MM.1S (cell line): ENCODE data around the gene SERPINA4.

Experiments
- DNase-seq: peaks from one replicate; pipeline ENCODE4 v3.0.0-alpha.2; 2015
- H2AFZ ChIP-seq: fragments of 300-600 bp; sonication (generic); 2 replicates; pipeline ENCODE4 v1.6.0; 2016; ENCODE audit warnings: antibody characterized with exemption, low read length
- H3F3A ChIP-seq: fragments of 300-600 bp; sonication (generic); 2 replicates; pipeline ENCODE4 v1.6.1; 2016; ENCODE audit warnings: mild to moderate bottlenecking, antibody characterized with exemption, low read length, moderate library complexity, mixed read lengths; ENCODE audit not compliant: insufficient read depth
- H3K27ac ChIP-seq: fragments of 300-600 bp; sonication (generic); 2 replicates; pipeline ENCODE4 v1.5.1; 2016; ENCODE audit warnings: mild to moderate bottlenecking, low read length
- H3K27me3 ChIP-seq: fragments of 300-600 bp; sonication (generic); replicated peaks from 2 replicates; pipeline ENCODE4 v1.6.0; 2016; ENCODE audit warnings: low read length; ENCODE audit not compliant: insufficient read depth
- H3K36me3 ChIP-seq: fragments of 300-600 bp; sonication (generic); replicated peaks from 2 replicates; pipeline ENCODE4 v1.6.1; 2016; ENCODE audit warnings: mild to moderate bottlenecking, low read length, mixed read lengths; ENCODE audit not compliant: insufficient read depth
- H3K4me1 ChIP-seq: fragments of 300-600 bp; sonication (generic); 2 replicates; pipeline ENCODE4 v1.6.1; 2016; ENCODE audit warnings: low read length, mixed read lengths
- H3K4me2 ChIP-seq: fragments of 300-600 bp; sonication (generic); 2 replicates; pipeline ENCODE4 v1.6.0; 2016; ENCODE audit warnings: low read depth, low read length
- H3K4me3 ChIP-seq: fragments of 300-600 bp; sonication (generic); 2 replicates; pipeline ENCODE4 v1.5.1; 2016; ENCODE audit warnings: low read length, mixed read lengths
- H3K79me2 ChIP-seq: fragments of 300-600 bp; sonication (generic); 2 replicates; pipeline ENCODE4 v1.6.1; 2016; ENCODE audit warnings: mixed run types, low read length, mixed read lengths
- H3K9ac ChIP-seq: fragments of 300-600 bp; sonication (generic); 2 replicates; pipeline ENCODE4 v1.6.1; 2016; ENCODE audit warnings: low read length, mixed read lengths
- H3K9me2 ChIP-seq: fragments of 300-600 bp; sonication (generic); replicated peaks from 2 replicates; pipeline ENCODE4 v1.6.1; 2016; ENCODE audit warnings: mild to moderate bottlenecking, low read length, mixed read lengths; ENCODE audit not compliant: insufficient read depth
- H3K9me3 ChIP-seq: fragments of 300-600 bp; sonication (generic); replicated peaks from 2 replicates; pipeline ENCODE4 v1.6.1; 2016; ENCODE audit warnings: mild to moderate bottlenecking, low read length, mixed read lengths; ENCODE audit not compliant: insufficient read depth
- H4K20me1 ChIP-seq: fragments of 300-600 bp; sonication (generic); 2 replicates; pipeline ENCODE4 v1.6.1; 2016; ENCODE audit warnings: mild to moderate bottlenecking, low read length, moderate library complexity, mixed read lengths; ENCODE audit not compliant: insufficient read depth
- EZH2 ChIP-seq: fragments of 300-600 bp; sonication (generic); optimal IDR thresholded peaks from 2 replicates; pipeline ENCODE3; 2017; ENCODE audit warnings: low read depth, mild to moderate bottlenecking, antibody characterized with exemption, low read length, mixed read lengths
- EZH2phosphoT487 ChIP-seq: fragments of 300-600 bp; sonication (generic); IDR thresholded peaks from 2 replicates; pipeline ENCODE4 v1.6.1; 2018; ENCODE audit warnings: antibody characterized with exemption, low read length
- TF ChIP-seq, protein P1 (sequence below): fragments of 300-600 bp; sonication (generic); IDR thresholded peaks from 2 replicates; pipeline ENCODE4 v1.5.1; 2016; ENCODE audit warnings: antibody characterized with exemption, low read length, mixed read lengths

The SERPINA4 gene

GRCh38 chr14:94571950-94572349, 10.7 kb downstream of the SERPINA4 start:
- Histone ChIP-seq H3K27me3 (no peaks in the 10 kb centered on the region), H3K4me3 (no peak overlapping the region), H4K20me1 (no peaks in the 10 kb centered on the region), H3K27ac (no peak overlapping the region), H2AFZ (no peak overlapping the region), H3K9me3 (no peaks in the 10 kb centered on the region), H3K4me2 (no peak overlapping the region), H3K9ac (no peak overlapping the region), H3K4me1 (no peaks in the 10 kb centered on the region), H3F3A (no peaks in the 10 kb centered on the region), H3K79me2 (no peaks in the 10 kb centered on the region), H3K9me2 (no peaks in the 10 kb centered on the region), H3K36me3 (no peaks in the 10 kb centered on the region)
- TF ChIP-seq EZH2, result no peak
- TF ChIP-seq, protein P1, sequence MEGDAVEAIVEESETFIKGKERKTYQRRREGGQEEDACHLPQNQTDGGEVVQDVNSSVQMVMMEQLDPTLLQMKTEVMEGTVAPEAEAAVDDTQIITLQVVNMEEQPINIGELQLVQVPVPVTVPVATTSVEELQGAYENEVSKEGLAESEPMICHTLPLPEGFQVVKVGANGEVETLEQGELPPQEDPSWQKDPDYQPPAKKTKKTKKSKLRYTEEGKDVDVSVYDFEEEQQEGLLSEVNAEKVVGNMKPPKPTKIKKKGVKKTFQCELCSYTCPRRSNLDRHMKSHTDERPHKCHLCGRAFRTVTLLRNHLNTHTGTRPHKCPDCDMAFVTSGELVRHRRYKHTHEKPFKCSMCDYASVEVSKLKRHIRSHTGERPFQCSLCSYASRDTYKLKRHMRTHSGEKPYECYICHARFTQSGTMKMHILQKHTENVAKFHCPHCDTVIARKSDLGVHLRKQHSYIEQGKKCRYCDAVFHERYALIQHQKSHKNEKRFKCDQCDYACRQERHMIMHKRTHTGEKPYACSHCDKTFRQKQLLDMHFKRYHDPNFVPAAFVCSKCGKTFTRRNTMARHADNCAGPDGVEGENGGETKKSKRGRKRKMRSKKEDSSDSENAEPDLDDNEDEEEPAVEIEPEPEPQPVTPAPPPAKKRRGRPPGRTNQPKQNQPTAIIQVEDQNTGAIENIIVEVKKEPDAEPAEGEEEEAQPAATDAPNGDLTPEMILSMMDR, result no peak
- no peak for DNase-seq

DNA sequence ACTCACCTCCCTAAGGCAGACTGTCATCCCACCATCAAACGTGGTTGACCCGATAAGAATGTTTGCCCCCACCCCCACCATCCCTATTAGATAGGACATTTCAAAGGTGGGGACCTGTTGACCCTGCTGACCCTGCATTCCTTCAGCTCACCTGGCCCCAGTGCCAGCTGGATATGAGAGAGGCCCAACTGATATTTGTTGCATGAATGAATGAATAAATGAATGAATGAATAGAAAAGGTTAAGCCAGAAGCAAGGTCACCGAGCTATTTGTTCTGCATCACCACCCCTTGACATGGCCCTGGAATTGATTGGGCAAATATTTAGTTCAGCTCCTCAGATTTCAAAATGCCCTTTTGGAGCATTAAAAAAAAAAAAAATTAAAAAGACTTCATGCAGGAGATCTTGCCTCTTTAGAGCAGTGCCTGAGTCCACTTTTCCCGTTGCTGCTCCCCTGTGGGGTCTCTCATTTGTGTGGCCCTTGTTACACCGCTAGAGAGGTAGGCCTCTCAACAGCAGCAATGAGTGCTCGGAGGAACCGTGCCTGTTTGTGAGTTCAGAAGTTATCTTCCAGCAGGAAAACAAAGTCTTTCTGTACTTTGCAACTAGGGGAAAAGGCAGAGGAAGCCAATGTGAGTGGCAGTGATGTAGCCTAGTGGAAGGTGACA, 11.5 kb downstream of the SERPINA4 start:
- H3K79me2 ChIP-seq, result no peaks in the 10 kb centered on the region
- no peak overlapping the region for H3K9ac ChIP-seq
- no peak overlapping the region for H3K27ac ChIP-seq
- TF ChIP-seq EZH2phosphoT487 (no peak), EZH2 (no peak)
- TF ChIP-seq, protein P1, result no peak
- DNase-seq, result no peak
- H3K9me2 ChIP-seq, result no peaks in the 10 kb centered on the region
- H3K4me1 ChIP-seq, result no peaks in the 10 kb centered on the region
- no peak overlapping the region for H2AFZ ChIP-seq
- H3K27me3 ChIP-seq, result no peaks in the 10 kb centered on the region
- H3F3A ChIP-seq, result no peaks in the 10 kb centered on the region
- no peaks in the 10 kb centered on the region for H4K20me1 ChIP-seq
- H3K4me2 ChIP-seq, result no peak overlapping the region
- H3K9me3 ChIP-seq, result no peaks in the 10 kb centered on the region
- no peaks in the 10 kb centered on the region for H3K36me3 ChIP-seq
- H3K4me3 ChIP-seq, result no peak overlapping the region

- Histone ChIP-seq H3K27me3 (no peaks in the 10 kb centered on the region), H3K4me1 (no peaks in the 10 kb centered on the region)
Measured at GRCh38 chr14:94573475-94574277, 12.4 kb downstream of the SERPINA4 start.

More at GRCh38 chr14:94573475-94574277, 12.4 kb downstream of the SERPINA4 start:
- H3K36me3 ChIP-seq, result no peaks in the 10 kb centered on the region
- no peak for DNase-seq
- no peak overlapping the region for H3K4me3 ChIP-seq
- H3K27ac ChIP-seq, result no peak overlapping the region
- H3K4me2 ChIP-seq, result no peak overlapping the region
- H2AFZ ChIP-seq, result no peak overlapping the region
- no peaks in the 10 kb centered on the region for H3K9me2 ChIP-seq
- no peak overlapping the region for H3K9ac ChIP-seq
- no peaks in the 10 kb centered on the region for H3K79me2 ChIP-seq
- H4K20me1 ChIP-seq, result no peaks in the 10 kb centered on the region
- TF ChIP-seq EZH2phosphoT487 (no peak), EZH2 (no peak)
- TF ChIP-seq, protein P1, result no peak
- no peaks in the 10 kb centered on the region for H3F3A ChIP-seq
- H3K9me3 ChIP-seq, result no peaks in the 10 kb centered on the region
